Astrocyte of the spinal cord (primary cell): Measurements from ENCODE around the gene SP110.

Source experiments
- DNase-seq: peaks from one replicate; pipeline ENCODE4 v3.0.0; 2011; ENCODE audit warnings: low read depth, low spot score
- H3K4me3 ChIP-seq: 2 replicates; pipeline ENCODE4 v1.5.1; 2011; ENCODE audit warnings: low read depth, mild to moderate bottlenecking, low read length, moderate library complexity
- CTCF ChIP-seq: IDR thresholded peaks from 2 replicates; pipeline ENCODE4 v1.5.1; 2012; ENCODE audit warnings: low read depth, mild to moderate bottlenecking, low read length, inconsistent platforms
- in situ Hi-C: cut with HindIII; loops from 2 replicates; pipeline ENCODE4 v1.10.0; 2017; ENCODE audit warnings: low sequenced_read_pairs

Gene SP110

GRCh38 chr2:230134496-230135129 lies 85.2 kb downstream of the SP110 start:
- no peak for TF ChIP-seq CTCF
- DNase-seq = peak; percentile 74
- H3K4me3 ChIP-seq = no peak overlapping the region
- in situ Hi-C loops = no loop called here

- in situ Hi-C loops = no loop called here
- no peak overlapping the region for H3K4me3 ChIP-seq
- TF ChIP-seq CTCF = no peak
- no peak for DNase-seq
Observed at GRCh38 chr2:230131366-230131765, 88.4 kb downstream of the SP110 start.

DNA sequence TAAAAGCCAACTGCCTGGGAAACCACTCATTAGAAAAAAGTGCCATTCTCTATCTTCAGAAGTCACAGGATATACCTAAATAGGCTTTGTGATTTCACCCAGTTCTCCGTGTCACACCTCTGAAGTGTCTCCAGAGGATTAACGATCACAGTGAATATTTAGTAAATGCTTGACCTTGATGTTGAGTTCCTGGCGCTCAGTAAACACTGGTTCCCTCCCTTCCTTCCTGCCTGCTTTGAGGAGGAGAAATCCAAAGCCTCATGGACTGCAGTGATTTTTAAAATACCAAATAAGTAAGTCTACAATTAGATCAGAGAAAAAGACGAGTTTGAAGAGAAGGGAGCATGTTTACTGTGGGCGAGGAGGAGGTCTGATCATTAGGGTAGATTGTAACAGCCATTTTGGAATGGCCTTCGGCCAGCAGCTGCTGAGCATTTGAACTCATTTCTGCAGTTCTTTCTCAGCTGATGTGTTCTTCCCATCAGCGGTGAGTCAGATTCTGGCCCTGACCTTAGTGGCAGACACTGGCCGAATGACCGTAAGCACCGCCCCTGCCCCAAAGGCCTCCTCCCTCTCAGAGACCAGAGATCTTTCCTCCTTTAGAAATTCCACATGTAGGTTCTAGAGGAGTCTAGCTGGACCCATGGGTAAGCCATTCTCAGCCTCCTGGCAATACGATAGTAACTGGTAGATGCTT lies 89.0 kb downstream of the SP110 start:
- in situ Hi-C loops = no loop called here
- DNase-seq = peak; percentile 86
- no peak overlapping the region for H3K4me3 ChIP-seq
- no peak for TF ChIP-seq CTCF

GRCh38 chr2:230129343-230129742 lies 90.4 kb downstream of the SP110 start:
- no peak overlapping the region for H3K4me3 ChIP-seq
- TF ChIP-seq CTCF = no peak
- DNase-seq = no peak
- in situ Hi-C loops = no loop called here

GRCh38 chr2:230128623-230129342 lies 91.0 kb downstream of the SP110 start:
- in situ Hi-C loops = no loop called here
- no peak for TF ChIP-seq CTCF
- no peak overlapping the region for H3K4me3 ChIP-seq
- DNase-seq = peak; percentile 38

DNA sequence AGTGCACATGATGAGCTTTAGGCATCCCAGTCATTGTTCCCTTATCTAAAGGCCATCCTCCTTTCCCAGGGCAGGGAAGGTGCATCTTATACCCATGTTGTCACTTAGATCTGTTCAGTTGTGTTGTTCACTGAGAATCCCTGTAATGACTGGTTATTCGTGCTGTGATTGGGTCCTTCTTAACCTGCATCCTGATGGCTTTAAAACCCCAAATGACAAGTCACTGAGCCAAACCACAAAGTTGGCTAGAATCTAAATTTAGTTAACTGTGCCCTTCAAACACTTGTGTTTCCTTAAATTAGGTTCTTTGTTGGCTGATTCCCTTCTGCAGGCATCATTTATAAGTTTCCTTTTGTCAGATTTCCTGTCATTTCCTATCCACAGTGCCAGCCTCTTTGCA lies 92.6 kb downstream of the SP110 start:
- in situ Hi-C loops = no loop called here
- no peak overlapping the region for H3K4me3 ChIP-seq
- DNase-seq = no peak
- TF ChIP-seq CTCF = no peak
